ENCODE data around the gene CHRNB4. TPM values are rescaled to one million over a fixed set of nuclear protein-coding genes. Genes with fewer than 3 reads are reported as not detected.
"Not testable (repeated sequence)": the region's sequence is repeated elsewhere in the genome, so short reads cannot be mapped to it uniquely, and the experiment has no call there.

The CHRNB4 gene
- polyA plus RNA-seq, 1 of the 3 experiments (the other 2 are of a cell fraction): 0.30 TPM

- TF ChIP-seq REST (IDR thresholded peaks at IDR 0.05; ENCODE audit: low read depth, low read length) (no peak), EZH2phosphoT487 (IDR thresholded peaks at IDR 0.05; ENCODE audit: borderline replicate concordance, low read depth) (no peak), RXRA (IDR thresholded peaks at IDR 0.05; ENCODE audit: borderline replicate concordance, low read depth) (no peak)
These were observed 43.6 kb upstream of the CHRNB4 start (continued) for GRCh38 chr15:78684657-78685056.

GRCh38 chr15:78683599-78683998, 42.6 kb upstream of the CHRNB4 start:
- POLR2A ChIA-PET: interaction anchor here (3.3 to 8.0 kb wide), 2 partner anchors 11 to 42 kb away, joined by 17 to 279 read pairs; partner anchors contain the start of gene CHRNB4
- CTCF ChIA-PET: interaction anchor here (0.6 to 7.8 kb wide), 7 partner anchors 11 to 67 kb away, joined by 3 to 49 read pairs (median 9); no protein-coding TSS in a partner anchor

GRCh38 chr15:78682693-78683410, 41.8 kb upstream of the CHRNB4 start:
- H4K20me1 ChIP-seq (ENCODE audit: insufficient read depth): no peaks in the 10 kb centered on the region
- 82% methylated on average over 11 of the region's 12 CpGs for WGBS (ENCODE audit: low lambda C conversion rate)
- TF ChIP-seq YY1 (IDR thresholded peaks at IDR 0.05; ENCODE audit: low read depth) (no peak), RCOR1 (IDR thresholded peaks at IDR 0.05; ENCODE audit: low read length) (no peak), JUND (IDR thresholded peaks at IDR 0.05) (no peak), PBX3 (IDR thresholded peaks at IDR 0.05) (no peak), USF1 (IDR thresholded peaks at IDR 0.05; ENCODE audit: borderline replicate concordance, low read depth) (no peak), CTCF (IDR thresholded peaks at IDR 0.05) (no peak), EZH2phosphoT487 (IDR thresholded peaks at IDR 0.05; ENCODE audit: borderline replicate concordance, low read depth) (no peak), TCF12 (IDR thresholded peaks at IDR 0.05) (no peak), SIN3A (IDR thresholded peaks at IDR 0.05; ENCODE audit: borderline replicate concordance, low read depth, low read length) (no peak), ELF1 (IDR thresholded peaks at IDR 0.05) (no peak), TEAD4 (IDR thresholded peaks at IDR 0.05; ENCODE audit: borderline replicate concordance, insufficient read depth) (no peak), RFX5 (IDR thresholded peaks at IDR 0.05; ENCODE audit: low read length) (no peak), USF2 (IDR thresholded peaks at IDR 0.05; ENCODE audit: borderline replicate concordance, low read depth, low read length) (no peak), MEF2A (IDR thresholded peaks at IDR 0.05; ENCODE audit: borderline replicate concordance, low read depth) (no peak)

More at GRCh38 chr15:78683599-78683998, 42.6 kb upstream of the CHRNB4 start:
- H4K20me1 ChIP-seq (ENCODE audit: insufficient read depth); H3K4me3 ChIP-seq (ENCODE audit: low read depth in 2 of 2, low read length in 1 of 2); H3F3A ChIP-seq (replicated peaks; ENCODE audit: insufficient read depth); H3K4me2 ChIP-seq; H3K9me3 ChIP-seq; H3K27me3 ChIP-seq (ENCODE audit: insufficient read depth); H3K36me3 ChIP-seq (replicated peaks in 1 of 2; ENCODE audit: control insufficient read depth in 1 of 2, insufficient read depth in 2 of 2, low read length in 1 of 2); H3K9ac ChIP-seq; H3K79me2 ChIP-seq (ENCODE audit: insufficient read depth); H2AFZ ChIP-seq (ENCODE audit: low read depth); H3K9me2 ChIP-seq; DNase-seq: not testable (repeated sequence)
- Histone ChIP-seq H3K4me1 (ENCODE audit: control insufficient read depth in 1 of 2, insufficient read depth in 2 of 2, low read depth in 1 of 2, low read length in 1 of 2) (peaks cover 0 to 68% of the 10 kb centered on the region in 2 experiments; a peak in 2 of 4 replicates), H3K27ac (ENCODE audit: low read depth in 2 of 2, low read length in 1 of 2) (peak overlapping the region in 1 of 2 experiments; percentile 100; a peak in 1 of 4 replicates)
- WGBS (ENCODE audit: low lambda C conversion rate): 77% methylated on average over 8 of the region's 8 CpGs

More at GRCh38 chr15:78682693-78683410, 41.8 kb upstream of the CHRNB4 start:
- Histone ChIP-seq H3K79me2 (ENCODE audit: insufficient read depth) (no peaks in the 10 kb centered on the region), H3K27ac (ENCODE audit: low read depth in 2 of 2, low read length in 1 of 2) (peak overlapping the region in 1 of 2 experiments; percentile 100; a peak in 2 of 4 replicates), H3K4me3 (ENCODE audit: low read depth in 2 of 2, low read length in 1 of 2) (no peak overlapping the region), H3F3A (replicated peaks; ENCODE audit: insufficient read depth) (no peaks in the 10 kb centered on the region), H3K4me2 (no peak overlapping the region), H3K9me2 (no peaks in the 10 kb centered on the region), H3K36me3 (replicated peaks in 1 of 2; ENCODE audit: control insufficient read depth in 1 of 2, insufficient read depth in 2 of 2, low read length in 1 of 2) (no peaks in the 10 kb centered on the region), H3K4me1 (ENCODE audit: control insufficient read depth in 1 of 2, insufficient read depth in 2 of 2, low read depth in 1 of 2, low read length in 1 of 2) (peaks cover 0 to 69% of the 10 kb centered on the region in 2 experiments; a peak in 2 of 4 replicates), H3K9ac (no peak overlapping the region), H3K27me3 (ENCODE audit: insufficient read depth) (no peaks in the 10 kb centered on the region), H2AFZ (ENCODE audit: low read depth) (no peak overlapping the region), H3K9me3 (no peaks in the 10 kb centered on the region)
- CTCF ChIA-PET: interaction anchor here (0.6 to 7.8 kb wide), 9 partner anchors 10 to 246 kb away, joined by 3 to 49 read pairs (median 5); no protein-coding TSS in a partner anchor
- no peak for DNase-seq
- POLR2A ChIA-PET: interaction anchor here (1.5 to 8.0 kb wide), 4 partner anchors 11 to 43 kb away, joined by 6 to 279 read pairs (median 36); partner anchors contain the start of gene CHRNB4
